Central memory CD8-positive, alpha-beta T cell (primary cell): Measurements from ENCODE around the gene PLPPR3.
A peak's percentile ranks its signal among the peaks of the same experiment; 100 is the strongest.
"Not testable (repeated sequence)": the region's sequence is repeated elsewhere in the genome, so short reads cannot be mapped to it uniquely, and the experiment has no call there.

Source experiments
- ATAC-seq: fragments of 150-1000 bp; cut with Tn5 transposase; replicated peaks from 2 replicates; pipeline ENCODE4 v1.10.0; 2022; ENCODE audit warnings: mild to moderate bottlenecking, moderate FRiP score, moderate number of reproducible peaks; ENCODE audit not compliant: poor library complexity, severe bottlenecking; ENCODE audit errors: extremely low read depth
- DNase-seq, 2 donors: peaks; one replicate each; pipeline ENCODE4 v3.0.0; 2021; ENCODE audit warnings: low spot score in 2 of 2
- H3K27ac Mint-ChIP-seq: one replicate; pipeline ENCODE4 v1.8.0; 2022; ENCODE audit warnings: low read depth, mild to moderate bottlenecking, moderate library complexity, mixed read lengths
- H3K27me3 Mint-ChIP-seq: one replicate; pipeline ENCODE4 v1.8.0; 2022; ENCODE audit warnings: mixed read lengths
- H3K36me3 Mint-ChIP-seq: one replicate; pipeline ENCODE4 v1.8.0; 2022; ENCODE audit warnings: mild to moderate bottlenecking, moderate library complexity, mixed read lengths; ENCODE audit not compliant: insufficient read depth
- H3K4me1 Mint-ChIP-seq: one replicate; pipeline ENCODE4 v1.8.0; 2022; ENCODE audit warnings: mixed read lengths
- H3K4me3 Mint-ChIP-seq: one replicate; pipeline ENCODE4 v1.8.0; 2022; ENCODE audit warnings: mild to moderate bottlenecking, moderate library complexity, mixed read lengths
- H3K9me3 Mint-ChIP-seq: one replicate; pipeline ENCODE4 v1.8.0; 2022; ENCODE audit warnings: mixed read lengths

PLPPR3 gene

GRCh38 chr19:831407-832369, 9.9 kb upstream of the PLPPR3 start:
- Mint-ChIP-seq H3K36me3 (peaks cover 3% of the 10 kb centered on the region), H3K27ac (no peak overlapping the region), H3K27me3 (peaks cover 12% of the 10 kb centered on the region), H3K4me1 (peaks cover 6% of the 10 kb centered on the region), H3K4me3 (no peak overlapping the region), H3K9me3 (no peaks in the 10 kb centered on the region)
- no peak for ATAC-seq
- DNase-seq, result no peak

- no peak for DNase-seq
- Mint-ChIP-seq H3K27ac (no peak overlapping the region), H3K36me3 (peaks cover 3% of the 10 kb centered on the region), H3K4me3 (no peak overlapping the region), H3K9me3 (no peaks in the 10 kb centered on the region), H3K4me1 (no peaks in the 10 kb centered on the region), H3K27me3 (no peaks in the 10 kb centered on the region)
- ATAC-seq, result no peak
These were observed 7.5 kb upstream of the PLPPR3 start for GRCh38 chr19:829129-829758.

GRCh38 chr19:827710-828321, 6.1 kb upstream of the PLPPR3 start, which contains the start of gene AZU1:
Gene AZU1, plus strand, starts transcription at chr19:827837. Its CDS starts 10 bp downstream, at chr19:827847.
- Mint-ChIP-seq H3K27me3 (peaks cover 12% of the 10 kb centered on the region), H3K4me3 (no peak within 1 kb of the TSS), H3K27ac (no peak within 1 kb of the TSS), H3K4me1 (no peaks in the 10 kb centered on the region), H3K9me3 (no peaks in the 10 kb centered on the region), H3K36me3 (peaks cover 3% of the 10 kb centered on the region)
- DNase-seq, result no peak
- no peak for ATAC-seq

- no peak for ATAC-seq
- no peak for DNase-seq
- H3K27me3 Mint-ChIP-seq, result peaks cover 12% of the 10 kb centered on the region
- H3K4me1 Mint-ChIP-seq, result no peaks in the 10 kb centered on the region
- no peaks in the 10 kb centered on the region for H3K9me3 Mint-ChIP-seq
- no peak overlapping the region for H3K4me3 Mint-ChIP-seq
- H3K27ac Mint-ChIP-seq, result no peak overlapping the region
- peaks cover 3% of the 10 kb centered on the region for H3K36me3 Mint-ChIP-seq
These were observed 5.6 kb upstream of the PLPPR3 start for GRCh38 chr19:827314-827709.

- H3K4me1 Mint-ChIP-seq, result no peaks in the 10 kb centered on the region
- no peak overlapping the region for H3K4me3 Mint-ChIP-seq
- H3K27ac Mint-ChIP-seq, result no peak overlapping the region
- no peaks in the 10 kb centered on the region for H3K9me3 Mint-ChIP-seq
- H3K36me3 Mint-ChIP-seq, result peaks cover 5% of the 10 kb centered on the region
- ATAC-seq, result no peak
- no peak for DNase-seq
- H3K27me3 Mint-ChIP-seq, result peaks cover 12% of the 10 kb centered on the region
These were observed 4.3 kb upstream of the PLPPR3 start for GRCh38 chr19:825897-826644.

GRCh38 chr19:824885-825284, 3.1 kb upstream of the PLPPR3 start:
- no peak for ATAC-seq
- no peaks in the 10 kb centered on the region for H3K9me3 Mint-ChIP-seq
- H3K4me3 Mint-ChIP-seq, result no peak overlapping the region
- no peaks in the 10 kb centered on the region for H3K4me1 Mint-ChIP-seq
- peaks cover 9% of the 10 kb centered on the region for H3K36me3 Mint-ChIP-seq
- H3K27ac Mint-ChIP-seq, result no peak overlapping the region
- peaks cover 12% of the 10 kb centered on the region for H3K27me3 Mint-ChIP-seq
- DNase-seq, result no peak

- no peak overlapping the region for H3K4me3 Mint-ChIP-seq
- DNase-seq, result no peak
- H3K27ac Mint-ChIP-seq, result no peak overlapping the region
These were observed 1.9 kb upstream of the PLPPR3 start for GRCh38 chr19:823565-824121.

GRCh38 chr19:821231-821824, 427 bp downstream of the PLPPR3 start:
- H3K27ac Mint-ChIP-seq, result no peak overlapping the region
- H3K4me1 Mint-ChIP-seq, result no peaks in the 10 kb centered on the region
- H3K36me3 Mint-ChIP-seq, result peaks cover 14% of the 10 kb centered on the region
- ATAC-seq (no peak), DNase-seq (no peak)
- peaks cover 12% of the 10 kb centered on the region for H3K27me3 Mint-ChIP-seq
- no peaks in the 10 kb centered on the region for H3K9me3 Mint-ChIP-seq
- H3K4me3 Mint-ChIP-seq, result peak overlapping the region; percentile 25

More at GRCh38 chr19:823565-824121, 1.9 kb upstream of the PLPPR3 start:
- ATAC-seq, result no peak
- Mint-ChIP-seq H3K27me3 (peaks cover 12% of the 10 kb centered on the region), H3K9me3 (no peaks in the 10 kb centered on the region), H3K36me3 (peaks cover 13% of the 10 kb centered on the region), H3K4me1 (no peaks in the 10 kb centered on the region)

- H3K9me3 Mint-ChIP-seq, H3K4me3 Mint-ChIP-seq: not testable (repeated sequence)
- peaks cover 18% of the 10 kb centered on the region for H3K36me3 Mint-ChIP-seq
These were observed 1.5 kb downstream of the PLPPR3 start for GRCh38 chr19:820212-820611.

GRCh38 chr19:816500-816857, 5.3 kb downstream of the PLPPR3 start:
- Mint-ChIP-seq H3K4me1 (no peaks in the 10 kb centered on the region), H3K4me3 (no peak overlapping the region), H3K36me3 (peaks cover 38% of the 10 kb centered on the region), H3K27me3 (no peaks in the 10 kb centered on the region), H3K27ac (no peak overlapping the region), H3K9me3 (no peaks in the 10 kb centered on the region)
- DNase-seq (no peak), ATAC-seq (no peak)

More at GRCh38 chr19:820212-820611, 1.5 kb downstream of the PLPPR3 start:
- not testable (repeated sequence) for ATAC-seq, H3K27ac Mint-ChIP-seq, DNase-seq, H3K4me1 Mint-ChIP-seq
- H3K27me3 Mint-ChIP-seq, result peaks cover 12% of the 10 kb centered on the region

GRCh38 chr19:815775-816499, 5.8 kb downstream of the PLPPR3 start:
- H3K4me3 Mint-ChIP-seq, result no peak overlapping the region
- H3K27ac Mint-ChIP-seq, result peak overlapping the region; percentile 66
- no peaks in the 10 kb centered on the region for H3K27me3 Mint-ChIP-seq
- ATAC-seq (no peak), DNase-seq (no peak)
- peaks cover 41% of the 10 kb centered on the region for H3K36me3 Mint-ChIP-seq
- no peaks in the 10 kb centered on the region for H3K4me1 Mint-ChIP-seq
- H3K9me3 Mint-ChIP-seq, result no peaks in the 10 kb centered on the region
